Measurements from ENCODE around the gene IFIT2.

- no peak for TF ChIP-seq CTCF (conservative IDR thresholded peaks at IDR 0.05; ENCODE audit: low read depth, low read length)
- no peak for TF ChIP-seq EZH2 (IDR thresholded peaks at IDR 0.05; ENCODE audit: borderline replicate concordance, low read depth, low read length, poor library complexity, severe bottlenecking)
These were observed 49.6 kb upstream of the IFIT2 start for GRCh38 chr10:89252225-89252585.

All from A673 (cell line).